ENCODE data around the gene ZNF407.

GRCh38 chr18:74947875-74948274 lies 350.2 kb downstream of the ZNF407 start:
- TF ChIP-seq, protein P1, sequence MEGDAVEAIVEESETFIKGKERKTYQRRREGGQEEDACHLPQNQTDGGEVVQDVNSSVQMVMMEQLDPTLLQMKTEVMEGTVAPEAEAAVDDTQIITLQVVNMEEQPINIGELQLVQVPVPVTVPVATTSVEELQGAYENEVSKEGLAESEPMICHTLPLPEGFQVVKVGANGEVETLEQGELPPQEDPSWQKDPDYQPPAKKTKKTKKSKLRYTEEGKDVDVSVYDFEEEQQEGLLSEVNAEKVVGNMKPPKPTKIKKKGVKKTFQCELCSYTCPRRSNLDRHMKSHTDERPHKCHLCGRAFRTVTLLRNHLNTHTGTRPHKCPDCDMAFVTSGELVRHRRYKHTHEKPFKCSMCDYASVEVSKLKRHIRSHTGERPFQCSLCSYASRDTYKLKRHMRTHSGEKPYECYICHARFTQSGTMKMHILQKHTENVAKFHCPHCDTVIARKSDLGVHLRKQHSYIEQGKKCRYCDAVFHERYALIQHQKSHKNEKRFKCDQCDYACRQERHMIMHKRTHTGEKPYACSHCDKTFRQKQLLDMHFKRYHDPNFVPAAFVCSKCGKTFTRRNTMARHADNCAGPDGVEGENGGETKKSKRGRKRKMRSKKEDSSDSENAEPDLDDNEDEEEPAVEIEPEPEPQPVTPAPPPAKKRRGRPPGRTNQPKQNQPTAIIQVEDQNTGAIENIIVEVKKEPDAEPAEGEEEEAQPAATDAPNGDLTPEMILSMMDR (IDR thresholded peaks at IDR 0.05), result no peak
- TF ChIP-seq POLR2A (IDR thresholded peaks at IDR 0.05), result no peak
- TF ChIP-seq POLR2AphosphoS5 (IDR thresholded peaks at IDR 0.05), result no peak

Measured in stomach (tissue), 4 donors.